Measurements from ENCODE around the gene HDAC4. TPM values are rescaled to one million over a fixed set of nuclear protein-coding genes. Genes with fewer than 3 reads are reported as not detected.

HDAC4 gene
- total RNA-seq, 1 experiment from 2014 or later, result 44.4 TPM

DNA sequence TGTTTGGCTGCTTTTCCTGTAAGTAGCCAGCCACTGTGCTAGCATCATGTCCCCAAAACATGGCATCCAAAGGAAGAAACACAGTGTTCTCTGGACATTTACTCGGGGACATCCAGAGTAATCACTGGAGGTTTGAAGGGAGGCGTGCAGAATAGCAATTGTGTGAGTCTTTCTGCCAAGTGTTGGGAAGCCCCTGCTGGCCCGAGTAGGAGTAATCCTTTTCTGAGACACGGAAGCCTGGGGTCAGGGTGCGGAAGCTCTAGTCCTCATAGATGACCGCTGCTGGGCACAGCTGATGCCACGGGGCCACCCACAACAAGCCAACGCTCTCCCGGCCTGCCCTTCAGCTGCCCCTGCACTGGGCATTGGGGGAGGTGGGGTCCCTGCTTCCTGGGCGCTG, 24.8 kb upstream of the HDAC4 start:
- Mint-ChIP-seq H3K9me3 (no peaks in the 10 kb centered on the region; the same call in 1 of the 2 replicates), H3K27me3 (ENCODE audit: low read depth) (no peaks in the 10 kb centered on the region; the same call in 1 of the 2 replicates), H3K27ac (no peak overlapping the region), H3K4me3 (no peak overlapping the region), H3K36me3 (no peaks in the 10 kb centered on the region), H3K4me1 (no peaks in the 10 kb centered on the region)
- CTCF ChIA-PET, result no interaction called here
- POLR2A ChIA-PET, result no interaction called here
- TF ChIP-seq, protein P1, sequence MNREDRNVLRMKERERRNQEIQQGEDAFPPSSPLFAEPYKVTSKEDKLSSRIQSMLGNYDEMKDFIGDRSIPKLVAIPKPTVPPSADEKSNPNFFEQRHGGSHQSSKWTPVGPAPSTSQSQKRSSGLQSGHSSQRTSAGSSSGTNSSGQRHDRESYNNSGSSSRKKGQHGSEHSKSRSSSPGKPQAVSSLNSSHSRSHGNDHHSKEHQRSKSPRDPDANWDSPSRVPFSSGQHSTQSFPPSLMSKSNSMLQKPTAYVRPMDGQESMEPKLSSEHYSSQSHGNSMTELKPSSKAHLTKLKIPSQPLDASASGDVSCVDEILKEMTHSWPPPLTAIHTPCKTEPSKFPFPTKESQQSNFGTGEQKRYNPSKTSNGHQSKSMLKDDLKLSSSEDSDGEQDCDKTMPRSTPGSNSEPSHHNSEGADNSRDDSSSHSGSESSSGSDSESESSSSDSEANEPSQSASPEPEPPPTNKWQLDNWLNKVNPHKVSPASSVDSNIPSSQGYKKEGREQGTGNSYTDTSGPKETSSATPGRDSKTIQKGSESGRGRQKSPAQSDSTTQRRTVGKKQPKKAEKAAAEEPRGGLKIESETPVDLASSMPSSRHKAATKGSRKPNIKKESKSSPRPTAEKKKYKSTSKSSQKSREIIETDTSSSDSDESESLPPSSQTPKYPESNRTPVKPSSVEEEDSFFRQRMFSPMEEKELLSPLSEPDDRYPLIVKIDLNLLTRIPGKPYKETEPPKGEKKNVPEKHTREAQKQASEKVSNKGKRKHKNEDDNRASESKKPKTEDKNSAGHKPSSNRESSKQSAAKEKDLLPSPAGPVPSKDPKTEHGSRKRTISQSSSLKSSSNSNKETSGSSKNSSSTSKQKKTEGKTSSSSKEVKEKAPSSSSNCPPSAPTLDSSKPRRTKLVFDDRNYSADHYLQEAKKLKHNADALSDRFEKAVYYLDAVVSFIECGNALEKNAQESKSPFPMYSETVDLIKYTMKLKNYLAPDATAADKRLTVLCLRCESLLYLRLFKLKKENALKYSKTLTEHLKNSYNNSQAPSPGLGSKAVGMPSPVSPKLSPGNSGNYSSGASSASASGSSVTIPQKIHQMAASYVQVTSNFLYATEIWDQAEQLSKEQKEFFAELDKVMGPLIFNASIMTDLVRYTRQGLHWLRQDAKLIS (CRISPR knock-in tag; IDR thresholded peaks at IDR 0.05; ENCODE audit: borderline replicate concordance), result no peak
- TF ChIP-seq ZNF263 (CRISPR knock-in tag; IDR thresholded peaks at IDR 0.05; ENCODE audit: low read depth), result no peak
- TF ChIP-seq, protein P2, sequence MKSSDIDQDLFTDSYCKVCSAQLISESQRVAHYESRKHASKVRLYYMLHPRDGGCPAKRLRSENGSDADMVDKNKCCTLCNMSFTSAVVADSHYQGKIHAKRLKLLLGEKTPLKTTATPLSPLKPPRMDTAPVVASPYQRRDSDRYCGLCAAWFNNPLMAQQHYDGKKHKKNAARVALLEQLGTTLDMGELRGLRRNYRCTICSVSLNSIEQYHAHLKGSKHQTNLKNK (CRISPR knock-in tag; IDR thresholded peaks at IDR 0.05), result no peak
- no peak for TF ChIP-seq IRF2 (CRISPR knock-in tag; IDR thresholded peaks at IDR 0.05; ENCODE audit: borderline replicate concordance, low read depth)
- no peak for TF ChIP-seq EMX1 (CRISPR knock-in tag; IDR thresholded peaks at IDR 0.05)
- TF ChIP-seq, protein P3, sequence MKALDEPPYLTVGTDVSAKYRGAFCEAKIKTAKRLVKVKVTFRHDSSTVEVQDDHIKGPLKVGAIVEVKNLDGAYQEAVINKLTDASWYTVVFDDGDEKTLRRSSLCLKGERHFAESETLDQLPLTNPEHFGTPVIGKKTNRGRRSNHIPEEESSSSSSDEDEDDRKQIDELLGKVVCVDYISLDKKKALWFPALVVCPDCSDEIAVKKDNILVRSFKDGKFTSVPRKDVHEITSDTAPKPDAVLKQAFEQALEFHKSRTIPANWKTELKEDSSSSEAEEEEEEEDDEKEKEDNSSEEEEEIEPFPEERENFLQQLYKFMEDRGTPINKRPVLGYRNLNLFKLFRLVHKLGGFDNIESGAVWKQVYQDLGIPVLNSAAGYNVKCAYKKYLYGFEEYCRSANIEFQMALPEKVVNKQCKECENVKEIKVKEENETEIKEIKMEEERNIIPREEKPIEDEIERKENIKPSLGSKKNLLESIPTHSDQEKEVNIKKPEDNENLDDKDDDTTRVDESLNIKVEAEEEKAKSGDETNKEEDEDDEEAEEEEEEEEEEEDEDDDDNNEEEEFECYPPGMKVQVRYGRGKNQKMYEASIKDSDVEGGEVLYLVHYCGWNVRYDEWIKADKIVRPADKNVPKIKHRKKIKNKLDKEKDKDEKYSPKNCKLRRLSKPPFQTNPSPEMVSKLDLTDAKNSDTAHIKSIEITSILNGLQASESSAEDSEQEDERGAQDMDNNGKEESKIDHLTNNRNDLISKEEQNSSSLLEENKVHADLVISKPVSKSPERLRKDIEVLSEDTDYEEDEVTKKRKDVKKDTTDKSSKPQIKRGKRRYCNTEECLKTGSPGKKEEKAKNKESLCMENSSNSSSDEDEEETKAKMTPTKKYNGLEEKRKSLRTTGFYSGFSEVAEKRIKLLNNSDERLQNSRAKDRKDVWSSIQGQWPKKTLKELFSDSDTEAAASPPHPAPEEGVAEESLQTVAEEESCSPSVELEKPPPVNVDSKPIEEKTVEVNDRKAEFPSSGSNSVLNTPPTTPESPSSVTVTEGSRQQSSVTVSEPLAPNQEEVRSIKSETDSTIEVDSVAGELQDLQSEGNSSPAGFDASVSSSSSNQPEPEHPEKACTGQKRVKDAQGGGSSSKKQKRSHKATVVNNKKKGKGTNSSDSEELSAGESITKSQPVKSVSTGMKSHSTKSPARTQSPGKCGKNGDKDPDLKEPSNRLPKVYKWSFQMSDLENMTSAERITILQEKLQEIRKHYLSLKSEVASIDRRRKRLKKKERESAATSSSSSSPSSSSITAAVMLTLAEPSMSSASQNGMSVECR (CRISPR knock-in tag; IDR thresholded peaks at IDR 0.05; ENCODE audit: borderline replicate concordance), result no peak
- TF ChIP-seq ELF4 (CRISPR knock-in tag; IDR thresholded peaks at IDR 0.05; ENCODE audit: low read depth), result no peak
- TF ChIP-seq ZBTB21 (CRISPR knock-in tag; IDR thresholded peaks at IDR 0.05; ENCODE audit: borderline replicate concordance), result no peak
- TF ChIP-seq, protein P4, sequence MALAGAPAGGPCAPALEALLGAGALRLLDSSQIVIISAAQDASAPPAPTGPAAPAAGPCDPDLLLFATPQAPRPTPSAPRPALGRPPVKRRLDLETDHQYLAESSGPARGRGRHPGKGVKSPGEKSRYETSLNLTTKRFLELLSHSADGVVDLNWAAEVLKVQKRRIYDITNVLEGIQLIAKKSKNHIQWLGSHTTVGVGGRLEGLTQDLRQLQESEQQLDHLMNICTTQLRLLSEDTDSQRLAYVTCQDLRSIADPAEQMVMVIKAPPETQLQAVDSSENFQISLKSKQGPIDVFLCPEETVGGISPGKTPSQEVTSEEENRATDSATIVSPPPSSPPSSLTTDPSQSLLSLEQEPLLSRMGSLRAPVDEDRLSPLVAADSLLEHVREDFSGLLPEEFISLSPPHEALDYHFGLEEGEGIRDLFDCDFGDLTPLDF (CRISPR knock-in tag; IDR thresholded peaks at IDR 0.05), result no peak
- TF ChIP-seq MYBL2 (CRISPR knock-in tag; IDR thresholded peaks at IDR 0.05), result no peak
- TF ChIP-seq, protein P5, sequence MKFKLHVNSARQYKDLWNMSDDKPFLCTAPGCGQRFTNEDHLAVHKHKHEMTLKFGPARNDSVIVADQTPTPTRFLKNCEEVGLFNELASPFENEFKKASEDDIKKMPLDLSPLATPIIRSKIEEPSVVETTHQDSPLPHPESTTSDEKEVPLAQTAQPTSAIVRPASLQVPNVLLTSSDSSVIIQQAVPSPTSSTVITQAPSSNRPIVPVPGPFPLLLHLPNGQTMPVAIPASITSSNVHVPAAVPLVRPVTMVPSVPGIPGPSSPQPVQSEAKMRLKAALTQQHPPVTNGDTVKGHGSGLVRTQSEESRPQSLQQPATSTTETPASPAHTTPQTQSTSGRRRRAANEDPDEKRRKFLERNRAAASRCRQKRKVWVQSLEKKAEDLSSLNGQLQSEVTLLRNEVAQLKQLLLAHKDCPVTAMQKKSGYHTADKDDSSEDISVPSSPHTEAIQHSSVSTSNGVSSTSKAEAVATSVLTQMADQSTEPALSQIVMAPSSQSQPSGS (CRISPR knock-in tag; IDR thresholded peaks at IDR 0.05; ENCODE audit: borderline replicate concordance, low read depth), result no peak
- no peak for TF ChIP-seq GRHL2 (CRISPR knock-in tag; IDR thresholded peaks at IDR 0.05; ENCODE audit: insufficient replicate concordance, severe bottlenecking)
- TF ChIP-seq ZNF317 (CRISPR knock-in tag; IDR thresholded peaks at IDR 0.05; ENCODE audit: borderline replicate concordance, low read depth), result no peak
- TF ChIP-seq, protein P6, sequence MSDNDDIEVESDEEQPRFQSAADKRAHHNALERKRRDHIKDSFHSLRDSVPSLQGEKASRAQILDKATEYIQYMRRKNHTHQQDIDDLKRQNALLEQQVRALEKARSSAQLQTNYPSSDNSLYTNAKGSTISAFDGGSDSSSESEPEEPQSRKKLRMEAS (CRISPR knock-in tag; IDR thresholded peaks at IDR 0.05), result no peak
- TF ChIP-seq NR1H2 (CRISPR knock-in tag; IDR thresholded peaks at IDR 0.05), result no peak
- ATAC-seq (no peak), DNase-seq (ENCODE audit: low spot score) (no peak)

Measured in WTC11 (cell line).